Stimulated activated CD8-positive, alpha-beta memory T cell treated with anti-CD3 and anti-CD28 coated beads, Interleukin-15, amount 100 ng/mL, for 4 hours (primary cell): Measurements from ENCODE around the gene SETD2.

ENCODE experiments used
- DNase-seq, 2 donors: peaks; one replicate each; pipeline ENCODE4 v3.0.0-alpha.2; 2020; ENCODE audit warnings: low read depth in 2 of 2

SETD2 gene

DNA sequence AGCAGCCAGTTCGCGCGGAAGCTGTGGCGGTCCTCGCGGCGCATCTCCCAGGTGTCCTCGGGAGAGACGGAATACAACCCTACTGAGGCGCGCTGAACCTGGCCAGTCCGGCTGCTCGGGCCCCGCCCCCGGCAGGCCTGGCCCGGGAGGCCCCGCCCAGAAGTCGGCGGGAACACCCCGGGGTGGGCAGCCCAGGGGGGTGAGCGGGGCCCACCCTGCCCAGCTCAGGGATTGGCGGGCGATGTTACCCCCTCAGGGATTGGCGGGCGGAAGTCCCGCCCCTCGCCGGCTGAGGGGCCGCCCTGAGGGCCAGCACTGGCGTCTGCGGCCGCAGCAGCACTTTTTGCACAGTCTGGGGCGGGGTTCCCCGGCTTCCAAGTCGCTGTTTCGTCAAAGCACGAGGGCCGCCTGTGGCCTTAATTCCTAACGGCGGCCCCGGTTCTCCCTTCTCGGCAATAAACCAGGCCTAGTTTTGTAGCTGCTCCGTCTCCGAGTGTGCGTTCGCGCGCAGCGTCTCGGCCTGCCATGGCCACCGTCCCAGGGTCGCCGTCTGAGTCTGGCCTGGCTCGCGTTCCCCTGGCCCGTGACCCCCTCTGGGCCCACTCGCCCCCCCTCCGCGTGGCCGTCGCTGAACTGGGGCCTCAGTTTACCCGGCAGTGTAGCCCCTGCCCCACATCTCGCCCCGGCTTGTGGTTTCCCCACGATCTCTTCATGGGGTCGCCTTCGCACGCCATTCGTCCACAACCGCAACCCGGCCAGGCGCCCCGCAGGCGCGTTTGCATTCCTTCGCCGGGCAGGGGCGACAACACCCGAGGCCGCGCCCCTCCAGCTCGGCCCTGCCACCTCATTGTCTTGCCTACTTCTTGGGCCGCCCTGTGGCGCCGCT is 154.4 kb downstream of the SETD2 start:
- peak; percentile 48 to 57 for DNase-seq

DNA sequence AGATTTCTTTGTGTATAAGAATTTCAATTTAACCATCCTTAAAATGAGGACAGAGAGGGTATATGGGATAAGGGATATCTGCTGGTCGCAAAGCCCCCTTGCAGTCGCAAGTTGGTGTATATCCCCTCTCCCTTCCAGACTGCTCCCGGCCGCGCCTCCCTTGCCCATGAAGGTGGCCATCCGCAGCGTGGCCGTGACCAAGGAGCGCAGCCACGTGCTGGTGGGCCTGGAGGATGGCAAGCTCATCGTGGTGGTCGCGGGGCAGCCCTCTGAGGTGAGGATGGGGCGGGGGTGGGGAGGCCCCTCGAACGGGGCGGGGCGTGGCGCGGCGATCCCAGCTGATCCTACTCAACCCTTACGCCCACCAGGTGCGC is 155.1 kb downstream of the SETD2 start:
- no peak for DNase-seq

DNA sequence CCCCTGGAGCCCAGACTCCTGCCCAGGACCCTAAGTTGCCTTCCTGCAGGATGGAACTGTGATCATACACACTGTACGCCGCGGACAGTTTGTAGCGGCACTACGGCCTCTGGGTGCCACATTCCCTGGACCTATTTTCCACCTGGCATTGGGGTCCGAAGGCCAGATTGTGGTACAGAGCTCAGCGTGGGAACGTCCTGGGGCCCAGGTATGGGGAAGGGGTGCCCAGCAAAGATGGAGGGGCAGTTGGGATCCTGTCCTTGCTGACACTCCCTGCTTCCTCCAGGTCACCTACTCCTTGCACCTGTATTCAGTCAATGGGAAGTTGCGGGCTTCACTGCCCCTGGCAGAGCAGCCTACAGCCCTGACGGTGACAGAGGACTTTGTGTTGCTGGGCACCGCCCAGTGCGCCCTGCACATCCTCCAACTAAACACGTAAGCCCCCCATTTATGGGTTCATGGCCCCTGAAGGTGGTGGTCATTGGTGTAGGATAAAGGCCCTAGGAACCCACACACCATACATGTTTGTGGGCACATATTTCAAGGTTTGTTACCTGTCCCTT is 155.6 kb downstream of the SETD2 start:
- DNase-seq: no peak

DNA sequence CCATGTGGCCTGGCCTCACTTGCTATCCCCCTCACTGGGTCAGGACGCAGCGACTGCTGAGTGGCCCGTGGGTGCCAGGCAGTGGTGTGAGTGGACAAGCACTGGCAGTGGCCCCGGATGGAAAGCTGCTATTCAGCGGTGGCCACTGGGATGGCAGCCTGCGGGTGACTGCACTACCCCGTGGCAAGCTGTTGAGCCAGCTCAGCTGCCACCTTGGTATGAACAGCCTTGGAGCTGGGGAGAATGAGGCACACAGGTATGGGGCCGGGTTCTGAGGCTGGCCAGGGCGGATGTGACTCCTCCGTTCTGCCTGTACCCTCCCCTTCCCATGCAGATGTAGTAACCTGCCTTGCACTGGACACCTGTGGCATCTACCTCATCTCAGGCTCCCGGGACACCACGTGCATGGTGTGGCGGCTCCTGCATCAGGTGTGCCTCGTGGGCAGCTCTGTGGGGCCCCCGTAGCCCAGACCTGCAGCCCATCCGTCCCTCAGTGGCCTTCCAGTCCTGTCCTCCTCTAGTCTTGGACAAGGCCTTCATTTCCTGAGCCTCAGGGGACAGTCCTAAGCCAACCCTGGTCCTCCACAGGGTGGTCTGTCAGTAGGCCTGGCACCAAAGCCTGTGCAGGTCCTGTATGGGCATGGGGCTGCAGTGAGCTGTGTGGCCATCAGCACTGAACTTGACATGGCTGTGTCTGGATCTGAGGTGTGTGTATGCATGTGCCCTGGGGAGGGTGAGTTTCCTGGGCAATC is 156.3 kb downstream of the SETD2 start:
- no peak for DNase-seq

DNA sequence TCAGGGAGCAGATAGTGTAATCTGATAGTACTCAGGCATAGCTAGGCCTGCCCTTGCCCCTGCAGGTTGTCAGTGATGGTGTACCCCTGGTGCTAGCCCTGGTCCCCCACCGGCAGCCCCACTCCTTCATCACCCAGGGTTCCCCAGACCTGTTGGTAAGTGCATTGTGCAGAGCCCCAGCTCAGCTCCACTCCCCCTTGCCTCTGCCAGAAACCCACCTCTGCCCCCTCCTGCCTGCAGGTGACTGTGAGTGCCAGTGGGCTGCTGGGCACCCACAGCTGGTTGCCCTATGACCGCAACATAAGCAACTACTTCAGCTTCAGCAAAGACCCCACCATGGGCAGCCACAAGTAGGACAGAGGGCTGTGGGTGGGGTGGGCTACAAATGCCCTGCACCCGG is 156.9 kb downstream of the SETD2 start:
- DNase-seq: no peak

DNA sequence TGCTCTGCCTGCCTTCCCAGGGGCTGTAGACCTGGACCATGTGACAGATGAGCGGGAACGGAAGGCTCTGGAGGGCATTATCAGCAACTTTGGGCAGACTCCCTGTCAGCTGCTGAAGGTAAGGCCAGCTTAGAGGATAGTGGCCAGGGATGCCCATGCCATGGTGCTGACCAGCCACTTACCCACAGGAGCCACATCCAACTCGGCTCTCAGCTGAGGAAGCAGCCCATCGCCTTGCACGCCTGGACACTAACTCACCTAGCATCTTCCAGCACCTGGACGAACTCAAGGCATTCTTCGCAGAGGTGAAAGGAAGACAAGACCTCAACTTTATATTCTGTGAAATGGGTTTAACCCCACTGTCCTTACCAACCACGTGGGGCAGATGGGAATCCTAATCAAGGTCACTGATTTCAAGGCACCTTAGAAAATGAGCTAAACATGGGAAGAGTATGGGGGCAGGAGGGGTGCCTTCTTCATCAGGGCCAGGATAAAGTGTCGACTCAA is 157.7 kb downstream of the SETD2 start:
- no peak for DNase-seq

DNA sequence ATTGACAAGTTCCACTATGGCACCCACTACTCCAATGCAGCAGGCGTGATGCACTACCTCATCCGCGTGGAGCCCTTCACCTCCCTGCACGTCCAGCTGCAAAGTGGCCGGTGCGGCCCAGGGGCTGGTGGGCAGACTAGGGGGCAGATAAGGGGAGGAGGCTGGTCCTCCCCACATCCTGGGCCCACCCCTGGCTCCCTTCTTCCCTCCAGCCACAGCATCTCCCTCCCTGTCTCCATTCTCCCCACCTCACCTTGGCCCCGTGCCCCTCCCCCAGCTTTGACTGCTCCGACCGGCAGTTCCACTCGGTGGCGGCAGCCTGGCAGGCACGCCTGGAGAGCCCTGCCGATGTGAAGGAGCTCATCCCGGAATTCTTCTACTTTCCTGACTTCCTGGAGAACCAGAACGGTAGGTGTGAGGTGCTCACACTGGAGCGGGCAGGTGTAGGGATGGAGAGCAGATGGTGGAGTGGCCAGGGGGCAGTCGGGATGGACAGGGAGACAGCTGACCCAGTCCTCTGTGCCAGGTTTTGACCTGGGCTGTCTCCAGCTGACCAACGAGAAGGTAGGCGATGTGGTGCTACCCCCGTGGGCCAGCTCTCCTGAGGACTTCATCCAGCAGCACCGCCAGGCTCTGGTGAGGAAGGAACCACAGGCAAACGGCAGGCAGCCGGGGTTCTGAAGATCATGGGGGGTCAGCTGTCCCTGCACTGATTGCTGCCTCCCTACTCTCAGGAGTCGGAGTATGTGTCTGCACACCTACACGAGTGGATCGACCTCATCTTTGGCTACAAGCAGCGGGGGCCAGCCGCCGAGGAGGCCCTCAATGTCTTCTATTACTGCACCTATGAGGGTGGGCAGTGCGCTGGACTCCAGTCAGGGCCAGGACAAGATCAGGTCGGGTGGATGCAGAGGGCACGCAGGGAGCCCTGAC is 158.4 kb downstream of the SETD2 start:
- no peak for DNase-seq

DNA sequence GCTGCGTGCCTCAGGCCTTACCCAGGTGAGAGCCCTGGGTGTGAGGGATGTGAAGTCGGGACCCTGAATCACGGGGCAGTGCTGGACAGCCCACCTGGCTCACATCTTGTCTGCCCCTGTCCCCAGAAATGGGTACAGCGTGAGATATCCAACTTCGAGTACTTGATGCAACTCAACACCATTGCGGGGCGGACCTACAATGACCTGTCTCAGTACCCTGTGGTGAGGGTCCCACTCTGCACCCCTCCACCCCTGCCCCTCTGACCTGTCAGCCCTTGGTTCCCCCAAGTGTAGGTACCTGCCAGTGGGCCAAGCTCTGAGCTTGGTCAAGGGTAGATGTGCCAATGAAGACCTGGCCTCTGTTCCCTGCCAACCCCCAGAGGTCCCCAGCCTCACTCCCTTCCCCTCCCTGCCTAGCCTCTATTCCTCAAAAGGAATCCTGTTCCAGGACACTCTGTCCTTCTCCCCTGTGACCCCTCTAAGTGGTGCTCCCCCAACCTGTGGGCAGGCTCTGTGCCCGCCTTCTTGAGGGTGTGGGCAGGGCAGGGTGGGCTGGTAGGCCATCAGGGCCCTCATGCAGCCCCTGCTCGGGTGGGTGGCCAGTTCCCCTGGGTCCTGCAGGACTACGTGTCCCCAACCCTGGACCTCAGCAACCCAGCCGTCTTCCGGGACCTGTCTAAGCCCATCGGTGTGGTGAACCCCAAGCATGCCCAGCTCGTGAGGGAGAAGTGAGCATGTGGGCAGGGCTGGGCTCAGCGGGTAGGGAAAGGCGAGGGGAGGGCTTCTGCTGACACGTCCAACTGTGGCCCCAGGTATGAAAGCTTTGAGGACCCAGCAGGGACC is 159.3 kb downstream of the SETD2 start:
- no peak for DNase-seq

DNA sequence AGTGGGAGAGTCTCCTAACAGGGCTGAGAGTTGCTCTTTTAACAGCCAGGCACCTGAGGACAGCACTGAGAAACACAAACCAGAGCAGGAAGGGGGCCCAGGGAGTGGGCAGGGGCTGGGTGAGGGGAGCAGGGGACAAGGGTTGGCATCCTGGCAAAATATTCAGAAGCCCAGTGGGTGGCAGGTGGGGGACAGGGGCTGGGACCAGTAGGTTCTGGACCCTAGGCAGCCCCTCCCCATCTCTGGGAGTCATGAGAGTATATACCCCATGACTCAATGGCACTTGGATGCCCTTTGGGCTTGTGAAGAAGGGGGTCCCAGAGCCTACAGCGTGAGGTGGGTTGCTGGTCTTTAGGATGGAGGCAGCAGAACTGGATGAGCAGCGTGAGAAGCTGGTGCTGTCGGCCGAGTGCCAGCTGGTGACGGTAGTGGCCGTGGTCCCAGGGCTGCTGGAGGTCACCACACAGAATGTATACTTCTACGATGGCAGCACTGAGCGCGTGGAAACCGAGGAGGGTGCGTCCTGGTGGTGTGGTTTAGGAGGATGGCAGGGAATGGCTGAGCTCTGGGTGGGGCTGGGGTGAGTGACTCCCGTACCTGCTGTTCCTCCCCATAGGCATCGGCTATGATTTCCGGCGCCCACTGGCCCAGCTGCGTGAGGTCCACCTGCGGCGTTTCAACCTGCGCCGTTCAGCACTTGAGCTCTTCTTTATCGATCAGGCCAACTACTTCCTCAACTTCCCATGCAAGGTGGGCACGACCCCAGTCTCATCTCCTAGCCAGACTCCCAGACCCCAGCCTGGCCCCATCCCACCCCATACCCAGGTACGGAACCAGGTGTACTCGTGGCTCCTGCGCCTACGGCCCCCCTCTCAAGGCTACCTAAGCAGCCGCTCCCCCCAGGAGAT is 160.2 kb downstream of the SETD2 start:
- DNase-seq: no peak

DNA sequence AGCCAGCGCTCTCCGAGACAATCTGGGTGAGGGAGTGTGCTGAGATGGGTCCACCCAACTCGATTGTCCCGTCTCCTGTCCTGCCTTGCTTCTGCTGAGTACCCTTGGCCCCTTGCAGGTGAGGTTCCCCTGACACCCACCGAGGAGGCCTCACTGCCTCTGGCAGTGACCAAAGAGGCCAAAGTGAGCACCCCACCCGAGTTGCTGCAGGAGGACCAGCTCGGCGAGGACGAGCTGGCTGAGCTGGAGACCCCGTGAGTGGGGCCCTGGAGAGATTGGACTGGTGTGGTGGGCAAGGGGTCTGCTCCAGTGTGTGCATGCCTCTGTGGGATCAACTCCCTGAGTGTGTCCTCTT is 160.9 kb downstream of the SETD2 start:
- DNase-seq: no peak

DNA sequence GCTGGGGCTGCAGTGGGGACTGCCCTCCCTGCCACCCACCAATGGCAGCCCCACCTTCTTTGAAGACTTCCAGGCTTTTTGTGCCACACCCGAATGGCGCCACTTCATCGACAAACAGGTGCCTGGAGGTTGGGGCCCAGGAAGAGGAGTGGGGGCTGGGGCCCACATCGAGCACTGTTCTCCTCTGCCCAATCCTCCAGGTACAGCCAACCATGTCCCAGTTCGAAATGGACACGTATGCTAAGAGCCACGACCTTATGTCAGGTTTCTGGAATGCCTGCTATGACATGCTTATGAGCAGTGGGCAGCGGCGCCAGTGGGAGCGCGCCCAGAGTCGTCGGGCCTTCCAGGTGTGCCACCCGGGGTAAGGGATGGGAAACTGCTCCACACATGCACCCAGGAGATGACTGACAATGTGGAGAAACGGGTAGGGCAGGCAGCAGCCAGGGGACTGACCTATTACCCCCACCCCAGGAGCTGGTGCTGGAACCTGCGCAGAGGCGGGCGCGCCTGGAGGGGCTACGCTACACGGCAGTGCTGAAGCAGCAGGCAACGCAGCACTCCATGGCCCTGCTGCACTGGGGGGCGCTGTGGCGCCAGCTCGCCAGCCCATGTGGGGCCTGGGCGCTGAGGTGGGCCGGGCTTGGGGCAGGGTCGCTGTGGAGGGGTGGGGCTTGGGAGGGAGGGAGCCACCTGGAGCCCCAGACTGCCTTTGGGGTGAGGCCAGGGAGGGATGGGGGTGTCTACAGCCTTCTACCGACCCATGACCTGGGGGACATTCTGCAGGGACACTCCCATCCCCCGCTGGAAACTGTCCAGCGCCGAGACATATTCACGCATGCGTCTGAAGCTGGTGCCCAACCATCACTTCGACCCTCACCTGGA is 161.5 kb downstream of the SETD2 start:
- no peak for DNase-seq

DNA sequence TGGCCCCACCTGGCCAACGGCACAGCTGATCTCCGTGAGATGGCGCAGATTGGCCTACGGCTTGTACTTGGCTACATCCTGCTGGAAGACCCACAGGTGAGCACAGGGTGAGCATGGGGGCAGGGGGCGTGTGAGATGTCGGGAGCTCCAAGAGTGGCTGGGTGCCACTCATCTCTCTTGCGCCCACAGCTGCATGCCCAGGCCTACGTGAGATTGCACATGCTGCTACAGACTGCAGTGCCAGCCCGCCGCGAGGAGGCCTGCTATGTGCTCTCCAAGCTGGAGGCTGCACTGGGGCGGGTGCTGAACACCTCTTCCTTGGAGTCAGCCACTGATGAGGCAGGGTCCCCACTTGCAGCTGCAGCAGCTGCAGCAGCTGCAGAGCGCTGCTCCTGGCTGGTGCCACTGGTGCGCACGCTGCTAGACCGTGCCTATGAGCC is 162.2 kb downstream of the SETD2 start:
- DNase-seq: no peak

DNA sequence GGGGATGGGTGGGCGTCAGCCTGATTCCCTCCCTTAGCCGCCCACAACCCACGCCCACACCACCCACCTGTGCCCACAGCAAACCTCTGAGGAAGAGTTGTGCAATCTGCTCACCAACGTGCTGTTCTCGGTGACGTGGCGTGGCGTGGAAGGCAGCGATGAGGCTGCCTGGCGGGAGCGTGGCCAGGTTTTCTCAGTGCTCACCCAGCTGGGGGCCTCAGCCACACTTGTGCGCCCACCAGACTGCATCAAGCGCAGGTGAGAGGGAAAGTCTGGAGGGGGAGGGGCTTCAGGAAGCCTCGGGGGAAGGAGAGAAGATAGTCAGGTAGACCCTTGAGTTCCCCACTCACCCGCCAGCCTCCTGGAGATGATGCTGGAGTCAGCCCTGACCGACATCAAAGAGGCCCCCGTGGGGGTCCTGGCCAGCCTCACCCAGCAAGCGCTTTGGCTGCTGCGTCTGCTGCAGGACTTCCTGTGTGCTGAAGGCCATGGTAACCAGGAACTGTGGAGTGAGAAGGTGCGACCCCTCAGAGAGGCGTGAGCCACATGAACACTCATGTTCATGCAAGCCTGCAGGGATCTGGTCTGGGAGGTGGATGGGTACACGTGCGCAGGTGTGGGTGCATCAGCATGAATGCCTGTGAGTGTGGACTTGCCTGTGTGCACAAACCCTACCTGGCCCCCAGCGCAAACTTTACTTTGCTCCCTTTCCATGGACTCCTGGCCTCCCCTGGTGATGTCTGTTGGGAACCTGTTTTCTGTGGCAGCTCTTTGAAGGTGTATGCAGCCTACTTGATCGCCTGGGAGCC is 162.8 kb downstream of the SETD2 start:
- DNase-seq: no peak

DNA sequence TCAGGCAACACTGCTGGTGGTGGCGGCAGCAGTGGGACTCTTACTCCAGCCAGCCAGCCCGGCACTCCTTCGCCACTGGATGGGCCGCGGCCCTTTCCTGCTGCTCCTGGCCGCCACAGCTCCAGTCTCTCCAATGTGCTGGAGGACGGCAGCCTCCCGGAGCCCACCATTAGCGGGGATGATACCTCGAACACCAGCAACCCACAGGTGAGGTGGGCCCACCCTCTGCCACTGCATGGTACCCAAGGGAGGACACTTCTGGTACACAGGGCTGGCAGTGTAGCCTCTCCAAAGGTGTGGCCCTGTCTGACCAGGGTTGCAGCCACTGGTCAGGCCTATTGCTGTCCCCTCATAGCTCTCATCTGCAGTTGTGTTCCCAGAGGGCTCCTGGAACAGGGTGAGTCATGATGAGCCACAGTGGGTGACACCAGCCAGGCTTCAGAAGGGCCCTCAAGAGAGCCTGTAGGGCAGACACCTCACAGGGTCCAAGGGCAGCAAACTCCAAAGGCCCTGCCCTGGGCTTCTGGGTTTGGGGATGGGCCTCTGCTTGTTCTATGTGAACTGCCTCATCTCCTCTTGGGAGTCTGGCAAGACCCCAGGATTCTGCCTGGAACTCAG is 163.6 kb downstream of the SETD2 start:
- no peak for DNase-seq

DNA sequence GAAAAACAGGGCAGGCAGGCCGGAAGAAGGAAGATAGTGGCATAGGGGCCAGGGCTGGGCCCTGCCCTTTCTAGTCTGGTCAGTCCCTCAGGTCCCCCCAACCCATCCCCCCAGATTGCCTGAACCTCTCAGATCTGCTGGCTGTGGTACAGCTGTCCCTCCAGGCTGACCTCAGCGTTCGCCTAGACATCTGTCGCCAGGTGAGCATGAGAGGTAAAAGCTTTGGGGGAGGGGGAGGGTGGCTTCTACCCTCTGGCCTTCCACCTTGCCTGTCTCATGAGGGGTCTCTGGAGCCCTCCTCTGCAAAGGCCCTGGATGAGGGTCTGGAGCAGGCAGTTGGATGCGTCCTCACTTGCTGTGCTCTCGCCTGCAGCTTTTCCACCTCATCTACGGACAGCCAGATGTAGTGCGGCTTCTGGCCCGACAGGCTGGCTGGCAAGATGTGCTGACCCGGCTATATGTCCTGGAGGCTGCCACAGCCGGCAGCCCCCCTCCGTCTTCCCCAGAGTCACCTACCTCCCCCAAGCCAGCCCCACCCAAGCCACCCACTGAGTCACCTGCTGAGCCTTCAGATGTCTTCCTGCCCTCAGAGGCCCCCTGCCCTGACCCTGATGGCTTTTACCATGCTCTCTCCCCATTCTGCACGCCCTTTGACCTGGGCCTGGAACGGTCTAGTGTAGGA is 164.3 kb downstream of the SETD2 start:
- DNase-seq: no peak

DNA sequence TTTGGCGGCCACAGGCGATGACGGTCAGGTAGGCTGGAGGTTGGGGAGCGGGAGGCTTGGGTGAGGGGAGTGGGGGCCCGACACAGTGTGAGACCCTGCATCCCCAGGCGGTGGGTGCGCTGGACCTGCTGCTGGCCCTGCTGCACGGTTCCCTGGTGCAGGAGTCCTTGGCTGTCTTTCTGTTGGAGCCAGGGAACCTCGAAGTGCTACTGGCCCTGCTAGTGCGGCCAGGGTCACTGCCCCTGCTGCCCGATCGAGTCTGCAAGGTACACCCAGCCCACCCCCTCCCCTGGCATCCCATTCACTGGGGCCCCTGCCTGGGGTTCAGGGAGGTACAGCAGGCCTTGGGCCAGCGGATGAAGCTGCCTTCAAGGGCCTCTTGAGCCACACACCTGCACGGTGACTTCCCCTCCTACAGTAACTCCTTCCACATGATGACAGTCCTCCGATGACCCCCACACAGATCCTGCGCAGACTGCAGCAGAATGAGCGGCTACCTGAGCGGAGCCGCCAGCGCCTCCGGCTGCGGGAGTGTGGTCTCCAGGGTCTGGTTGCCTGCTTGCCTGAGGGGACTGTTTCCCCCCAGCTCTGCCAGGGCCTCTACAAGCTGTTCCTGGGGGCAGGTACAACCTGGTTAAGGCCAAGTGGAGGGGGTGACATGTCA is 164.9 kb downstream of the SETD2 start:
- no peak for DNase-seq
